ENCODE results near the gene TTPAL. TPM values are rescaled to one million over a fixed set of nuclear protein-coding genes. Genes with fewer than 3 reads are reported as not detected.

The TTPAL gene
- total and polyA plus RNA-seq, 10 of the 15 experiments (the other 5 are each of a cell fraction or from before 2014, with no cell fraction given): 4.0 to 24.0 (median 9.3) TPM

DNA sequence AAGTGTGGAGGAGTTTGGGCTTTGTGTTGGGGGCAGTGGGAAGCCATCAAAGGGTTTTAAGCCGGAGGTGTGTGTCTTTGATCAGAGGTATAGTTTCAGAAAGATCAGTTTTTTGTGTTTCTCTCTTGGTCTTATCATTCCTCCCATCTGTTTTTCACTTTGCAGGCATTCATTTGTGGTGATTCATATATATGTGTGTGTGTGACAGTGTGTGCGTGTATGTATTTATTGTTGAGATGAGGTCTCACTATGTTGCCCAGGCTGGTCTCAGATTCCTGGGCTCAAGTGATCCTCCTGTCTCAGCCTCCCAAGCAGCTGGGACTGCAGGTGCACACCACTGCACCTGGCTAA, 57.3 kb downstream of the TTPAL start:
- FAIRE-seq: no peak
- POLR2A ChIA-PET: no interaction called here
- no peak for TF ChIP-seq ZNF24 (IDR thresholded peaks at IDR 0.05)
- no peak for TF ChIP-seq TCF12 (IDR thresholded peaks at IDR 0.05; ENCODE audit: low read depth, low read length)
- TF ChIP-seq BACH1 (IDR thresholded peaks at IDR 0.05; ENCODE audit: borderline replicate concordance): no peak
- TF ChIP-seq EED (IDR thresholded peaks at IDR 0.05; ENCODE audit: low read depth): no peak
- no peak for TF ChIP-seq RFX5 (IDR thresholded peaks at IDR 0.05; ENCODE audit: low read depth, low read length)
- no peak for TF ChIP-seq RCOR1 (conservative IDR thresholded peaks at IDR 0.05; ENCODE audit: low read depth, low read length)
- no peak for TF ChIP-seq NR2C2 (IDR thresholded peaks at IDR 0.05; ENCODE audit: borderline replicate concordance, control insufficient read depth, insufficient read length, low read depth)

DNA sequence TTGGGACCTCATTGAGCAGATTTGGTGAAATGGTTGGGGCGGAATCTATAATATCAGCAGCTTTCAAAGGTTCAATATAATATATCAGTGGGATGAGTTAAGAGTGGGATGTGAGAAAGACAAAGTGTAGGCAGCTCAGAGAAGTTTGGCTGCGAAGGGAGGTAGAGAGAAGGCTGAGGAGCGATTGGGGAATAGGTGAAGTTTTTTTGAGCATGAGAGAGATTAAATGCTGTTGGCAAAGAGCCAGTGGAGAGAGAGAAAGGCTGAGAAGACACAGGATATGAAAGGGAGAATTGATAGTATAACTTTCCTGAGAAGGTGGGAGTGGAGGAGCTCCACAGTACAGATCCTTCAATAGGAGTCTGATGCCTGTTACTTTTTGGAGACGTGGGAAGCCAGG, 58.3 kb downstream of the TTPAL start:
- intact Hi-C loops (cut with micrococcal nuclease; ENCODE audit: unreplicated experiment): loop anchor here (5.0 kb wide), 1 partner anchor 53 kb away; no protein-coding TSS in a partner anchor
- POLR2A ChIA-PET: no interaction called here
- H3K4me2 ChIP-seq (ENCODE audit: control insufficient read depth, insufficient read depth): no peak overlapping the region
- no peak overlapping the region for H3K9ac ChIP-seq (ENCODE audit: control insufficient read depth, insufficient read depth, low read length)
- H3K4me3 ChIP-seq: no peak overlapping the region
- H3K27me3 ChIP-seq (replicated peaks in 1 of 2; ENCODE audit: control insufficient read depth in 2 of 2, insufficient read depth in 2 of 2, low read length in 1 of 2): no peaks in the 10 kb centered on the region
- H3K9me3 ChIP-seq (replicated peaks; ENCODE audit: control insufficient read depth, insufficient read depth, low read length): no peaks in the 10 kb centered on the region
- in situ Hi-C loops (cut with MboI): no loop called here
- no TSS peak for BruUV-seq (replicated peaks)
- H2AFZ ChIP-seq (ENCODE audit: control insufficient read depth, low read depth, low read length): no peak overlapping the region
- no peaks in the 10 kb centered on the region for H3K79me2 ChIP-seq (ENCODE audit: control insufficient read depth, insufficient read depth, low read length)
- no peak overlapping the region for H3K27ac ChIP-seq (ENCODE audit: control insufficient read depth, insufficient read depth)
- CTCF ChIA-PET: interaction anchor here (0.7 to 2.7 kb wide), 3 partner anchors 20 to 150 kb away, joined by 4 to 9 read pairs (median 6); no protein-coding TSS in a partner anchor
- FAIRE-seq (no peak), DNase-seq (ENCODE audit: low read depth, low spot score) (no peak), ATAC-seq (no peak)
- WGBS (ENCODE audit: insufficient coverage, insufficient replicate concordance, low lambda C conversion rate, missing lambda C conversion rate): 37% methylated on average over 4 of the region's 4 CpGs
- RAD21 ChIA-PET (ENCODE audit: unreplicated experiment): no interaction called here
- SMC1A ChIA-PET (ENCODE audit: uncharacterized antibody, unreplicated experiment): interaction anchor here (1.1 kb wide), 2 partner anchors 71 to 150 kb away, joined by 3 read pairs; no protein-coding TSS in a partner anchor
- TF ChIP-seq SUZ12 (IDR thresholded peaks at IDR 0.05; ENCODE audit: unreplicated experiment) (no peak), FOXM1 (IDR thresholded peaks at IDR 0.05; ENCODE audit: low read depth, low read length) (no peak), IKZF2 (IDR thresholded peaks at IDR 0.05) (no peak), MTA2 (IDR thresholded peaks at IDR 0.05; ENCODE audit: low read depth) (no peak)
- H3K4me1 ChIP-seq (ENCODE audit: control insufficient read depth, insufficient read depth, low read length): no peaks in the 10 kb centered on the region; the same call in 1 of the 2 replicates
- H3K36me3 ChIP-seq (ENCODE audit: control insufficient read depth in 2 of 2, insufficient read depth in 2 of 2, low read length in 1 of 2): no peaks in the 10 kb centered on the region
- no peaks in the 10 kb centered on the region for H4K20me1 ChIP-seq (ENCODE audit: control insufficient read depth, insufficient read depth)

More for the DNA sequence above, 57.3 kb downstream of the TTPAL start:
- Histone ChIP-seq H3K9ac (ENCODE audit: control insufficient read depth, insufficient read depth, low read length) (no peak overlapping the region), H4K20me1 (ENCODE audit: control insufficient read depth, insufficient read depth) (no peaks in the 10 kb centered on the region), H3K4me1 (ENCODE audit: control insufficient read depth, insufficient read depth, low read length) (no peaks in the 10 kb centered on the region; the same call in 1 of the 2 replicates), H3K27ac (ENCODE audit: control insufficient read depth, insufficient read depth) (no peak overlapping the region), H3K36me3 (ENCODE audit: control insufficient read depth in 2 of 2, insufficient read depth in 2 of 2, low read length in 1 of 2) (no peaks in the 10 kb centered on the region), H3K79me2 (ENCODE audit: control insufficient read depth, insufficient read depth, low read length) (no peaks in the 10 kb centered on the region), H3K4me3 (no peak overlapping the region), H3K9me3 (replicated peaks; ENCODE audit: control insufficient read depth, insufficient read depth, low read length) (no peaks in the 10 kb centered on the region), H3K4me2 (ENCODE audit: control insufficient read depth, insufficient read depth) (peak overlapping the region; percentile 8; the same call in 1 of the 2 replicates), H3K27me3 (replicated peaks in 1 of 2; ENCODE audit: control insufficient read depth in 2 of 2, insufficient read depth in 2 of 2, low read length in 1 of 2) (no peaks in the 10 kb centered on the region), H2AFZ (ENCODE audit: control insufficient read depth, low read depth, low read length) (no peak overlapping the region; the same call in 1 of the 2 replicates)
- BruUV-seq (replicated peaks): no TSS peak
- intact Hi-C loops (cut with micrococcal nuclease; ENCODE audit: unreplicated experiment): loop anchor here (5.0 kb wide), 1 partner anchor 54 kb away; no protein-coding TSS in a partner anchor
- in situ Hi-C loops (cut with MboI): no loop called here
- WGBS (ENCODE audit: insufficient coverage, insufficient replicate concordance, low lambda C conversion rate, missing lambda C conversion rate): 96% methylated on average over 2 of the region's 2 CpGs
- DNase-seq (ENCODE audit: low read depth, low spot score) (no peak), ATAC-seq (no peak)
- SMC1A ChIA-PET (ENCODE audit: uncharacterized antibody, unreplicated experiment): interaction anchor here (0.7 to 0.8 kb wide), 2 partner anchors 64 to 65 kb away, joined by 3 read pairs; no protein-coding TSS in a partner anchor
- CTCF ChIA-PET: interaction anchor here (1.0 kb wide), 1 partner anchor 61 kb away, joined by 4 read pairs; no protein-coding TSS in a partner anchor
- RAD21 ChIA-PET (ENCODE audit: unreplicated experiment): no interaction called here

All from GM12878 (cell line).